Measurements from ENCODE around the gene MYG1. TPM values are rescaled to one million over a fixed set of nuclear protein-coding genes. Genes with fewer than 3 reads are reported as not detected.
A peak's percentile ranks its signal among the peaks of the same experiment; 100 is the strongest.

MYG1 gene
- total and polyA plus RNA-seq, 2 donors (not counting 3 experiments of a cell fraction or from before 2014, with no cell fraction given), result 65.5 to 65.8 TPM

- Histone ChIP-seq H3K27me3 (ENCODE audit: control insufficient read depth in 2 of 2, insufficient read depth in 2 of 2, low read length in 2 of 2) (peaks cover 0 to 4% of the 10 kb centered on the region in 2 experiments), H3K4me1 (ENCODE audit: control insufficient read depth, extremely low read depth, insufficient read depth, low read length) (peaks cover 13% of the 10 kb centered on the region), H2AFZ (ENCODE audit: low read depth, low read length) (peak overlapping the region; percentile 95), H3K79me2 (ENCODE audit: control insufficient read depth, insufficient read depth, low read length) (no peaks in the 10 kb centered on the region), H3K4me2 (ENCODE audit: insufficient read depth, low read length) (peak overlapping the region; percentile 49), H3K4me3 (replicated peaks in 1 of 3; ENCODE audit: insufficient read depth in 1 of 3, low read depth in 1 of 3, low read length in 3 of 3) (peak overlapping the region in 2 of 3 experiments; percentile 37 to 45), H4K20me1 (replicated peaks; ENCODE audit: control insufficient read depth, extremely low read depth, insufficient read depth, low read length) (no peaks in the 10 kb centered on the region), H3K9ac (replicated peaks; ENCODE audit: extremely low read depth, insufficient read depth, low read length) (peak overlapping the region; percentile 26), H3K36me3 (ENCODE audit: control insufficient read depth in 2 of 2, extremely low read depth in 1 of 2, insufficient read depth in 2 of 2, low read length in 2 of 2) (no peaks in the 10 kb centered on the region), H3K27ac (ENCODE audit: insufficient read depth, low read depth, low read length) (no peak overlapping the region), H3K9me1 (replicated peaks; ENCODE audit: control insufficient read depth, extremely low read depth, insufficient read depth, low read length) (no peaks in the 10 kb centered on the region), H3K9me3 (replicated peaks; ENCODE audit: control insufficient read depth, insufficient read depth, low read length) (no peaks in the 10 kb centered on the region)
- TF ChIP-seq FOS (IDR thresholded peaks at IDR 0.05; ENCODE audit: borderline replicate concordance, insufficient read depth, low read length), result no peak
- TF ChIP-seq POLR2AphosphoS5 (IDR thresholded peaks at IDR 0.05; ENCODE audit: insufficient read depth, low read depth, low read length), result no peak
- no peak for TF ChIP-seq JUN (IDR thresholded peaks at IDR 0.05; ENCODE audit: borderline replicate concordance, insufficient read depth, insufficient read length, low read depth)
- TF ChIP-seq POLR2A (IDR thresholded peaks at IDR 0.05; ENCODE audit: low read depth, low read length), result no peak
- no peak for TF ChIP-seq MYC (IDR thresholded peaks at IDR 0.05; ENCODE audit: low read depth, low read length)
- TF ChIP-seq, protein P1, sequence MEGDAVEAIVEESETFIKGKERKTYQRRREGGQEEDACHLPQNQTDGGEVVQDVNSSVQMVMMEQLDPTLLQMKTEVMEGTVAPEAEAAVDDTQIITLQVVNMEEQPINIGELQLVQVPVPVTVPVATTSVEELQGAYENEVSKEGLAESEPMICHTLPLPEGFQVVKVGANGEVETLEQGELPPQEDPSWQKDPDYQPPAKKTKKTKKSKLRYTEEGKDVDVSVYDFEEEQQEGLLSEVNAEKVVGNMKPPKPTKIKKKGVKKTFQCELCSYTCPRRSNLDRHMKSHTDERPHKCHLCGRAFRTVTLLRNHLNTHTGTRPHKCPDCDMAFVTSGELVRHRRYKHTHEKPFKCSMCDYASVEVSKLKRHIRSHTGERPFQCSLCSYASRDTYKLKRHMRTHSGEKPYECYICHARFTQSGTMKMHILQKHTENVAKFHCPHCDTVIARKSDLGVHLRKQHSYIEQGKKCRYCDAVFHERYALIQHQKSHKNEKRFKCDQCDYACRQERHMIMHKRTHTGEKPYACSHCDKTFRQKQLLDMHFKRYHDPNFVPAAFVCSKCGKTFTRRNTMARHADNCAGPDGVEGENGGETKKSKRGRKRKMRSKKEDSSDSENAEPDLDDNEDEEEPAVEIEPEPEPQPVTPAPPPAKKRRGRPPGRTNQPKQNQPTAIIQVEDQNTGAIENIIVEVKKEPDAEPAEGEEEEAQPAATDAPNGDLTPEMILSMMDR (IDR thresholded peaks at IDR 0.05; ENCODE audit: extremely low read depth in 1 of 2, insufficient read depth in 1 of 2, low read depth in 1 of 2, low read length in 2 of 2), result no peak
- TF ChIP-seq, protein P2, sequence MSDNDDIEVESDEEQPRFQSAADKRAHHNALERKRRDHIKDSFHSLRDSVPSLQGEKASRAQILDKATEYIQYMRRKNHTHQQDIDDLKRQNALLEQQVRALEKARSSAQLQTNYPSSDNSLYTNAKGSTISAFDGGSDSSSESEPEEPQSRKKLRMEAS (IDR thresholded peaks at IDR 0.05; ENCODE audit: insufficient read depth, insufficient read length), result no peak
- no peak for TF ChIP-seq EZH2 (IDR thresholded peaks at IDR 0.05; ENCODE audit: borderline replicate concordance, low read depth, low read length, severe bottlenecking)
- TF ChIP-seq GATA2 (IDR thresholded peaks at IDR 0.05; ENCODE audit: insufficient read depth, insufficient read length, low read depth, low read length), result no peak
- FAIRE-seq (no peak), DNase-seq (ENCODE audit: low read depth, low spot score) (no peak)
- no TSS peak for BruUV-seq (replicated peaks)
- dilution Hi-C loops (cut with MboI; ENCODE audit: extremely low pct_ligation_motif_present, low sequenced_read_pairs) (no loop called here), intact Hi-C loops (cut with micrococcal nuclease) (no loop called here)
- ChIA-PET POLR2A (interaction anchor here (0.7 to 1.8 kb wide), 3 partner anchors 23 to 77 kb away, joined by 3 to 10 read pairs (median 6); partner anchors contain the start of gene AAAS), CTCF (interaction anchor here (0.5 to 4.5 kb wide), 31 partner anchors 8 to 290 kb away, joined by 3 to 225 read pairs (median 5); partner anchors contain the start of genes AAAS, MYG1, PFDN5 and SP1)
Measured at GRCh38 chr12:53344487-53344823, 45.0 kb downstream of the MYG1 start.

Data from endothelial cell of umbilical vein (primary cell).